HG02588 (cell line): ENCODE results near the gene SFT2D2.

ENCODE experiments used
- ATAC-seq: cut with Tn5 transposase; IDR thresholded peaks from one replicate; pipeline ENCODE4 v1.9.1; 2021; ENCODE audit warnings: mild to moderate bottlenecking, moderate library complexity; ENCODE audit not compliant: unreplicated experiment

SFT2D2 gene

GRCh38 chr1:168263130-168263529 lies 37.3 kb downstream of the SFT2D2 start:
- no peak for ATAC-seq

DNA sequence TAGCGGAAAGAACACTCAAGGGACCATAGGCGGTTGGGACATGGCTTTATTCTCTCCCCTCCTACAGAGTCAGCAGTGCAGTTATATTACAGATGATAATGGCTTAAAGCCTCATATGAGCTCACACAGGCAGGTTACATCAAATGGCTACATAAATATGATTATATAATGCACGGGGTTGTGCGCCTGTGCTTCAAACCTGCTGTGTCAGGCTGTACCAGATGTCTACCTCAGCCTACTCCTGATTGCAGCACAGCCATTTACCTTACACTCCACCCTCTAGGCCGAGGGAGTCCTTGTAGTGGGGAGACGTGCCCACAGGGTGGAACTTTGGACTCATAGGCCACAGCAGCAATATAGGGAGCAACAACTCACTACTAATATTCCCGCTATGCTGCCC lies 38.5 kb downstream of the SFT2D2 start:
- ATAC-seq = no peak

GRCh38 chr1:168265596-168265995 lies 39.8 kb downstream of the SFT2D2 start:
- no peak for ATAC-seq

DNA sequence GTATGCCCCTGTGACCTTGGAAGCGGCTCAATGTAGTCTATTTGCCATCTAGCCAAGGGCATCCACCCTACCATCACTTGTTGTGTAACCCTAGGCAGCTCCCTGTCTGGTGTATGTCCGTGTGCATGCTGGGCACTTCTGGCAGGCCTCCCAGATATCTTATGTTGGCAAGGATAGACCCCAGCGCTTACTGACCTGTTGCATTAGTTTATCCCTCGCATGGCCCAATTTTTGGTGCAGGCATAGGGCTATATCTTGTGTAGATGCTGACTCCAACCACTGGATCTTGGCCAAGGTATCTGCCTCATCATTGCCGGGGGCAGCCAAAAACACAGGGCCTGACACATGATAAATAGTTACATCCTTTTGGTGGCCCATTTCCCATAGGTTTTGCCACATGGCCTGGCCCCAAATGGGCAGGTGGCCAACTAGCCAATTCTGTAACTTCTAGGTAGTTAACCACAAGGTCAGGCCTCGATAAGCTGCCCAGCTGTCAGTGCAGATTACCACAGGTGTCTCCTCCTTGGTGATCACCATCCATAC lies 40.9 kb downstream of the SFT2D2 start:
- no peak for ATAC-seq

DNA sequence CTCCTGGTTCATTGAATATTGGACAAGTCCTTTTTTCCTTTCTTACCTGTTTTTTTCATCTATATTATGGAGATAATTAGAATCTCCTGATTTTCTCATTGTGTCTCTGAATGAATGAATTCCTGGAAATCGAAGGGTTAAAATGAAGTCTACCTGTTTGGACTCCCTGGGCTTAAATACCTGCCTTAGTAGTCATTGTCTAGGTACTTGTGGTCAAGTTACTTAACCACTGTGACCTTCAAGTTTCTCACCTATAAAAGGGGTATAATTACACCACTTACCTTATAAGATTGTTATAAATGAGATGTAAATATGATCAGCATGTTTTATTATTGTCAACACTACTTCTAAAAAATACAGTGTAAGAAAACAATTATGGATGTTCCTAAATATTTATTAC lies 45.8 kb downstream of the SFT2D2 start:
- ATAC-seq = no peak

DNA sequence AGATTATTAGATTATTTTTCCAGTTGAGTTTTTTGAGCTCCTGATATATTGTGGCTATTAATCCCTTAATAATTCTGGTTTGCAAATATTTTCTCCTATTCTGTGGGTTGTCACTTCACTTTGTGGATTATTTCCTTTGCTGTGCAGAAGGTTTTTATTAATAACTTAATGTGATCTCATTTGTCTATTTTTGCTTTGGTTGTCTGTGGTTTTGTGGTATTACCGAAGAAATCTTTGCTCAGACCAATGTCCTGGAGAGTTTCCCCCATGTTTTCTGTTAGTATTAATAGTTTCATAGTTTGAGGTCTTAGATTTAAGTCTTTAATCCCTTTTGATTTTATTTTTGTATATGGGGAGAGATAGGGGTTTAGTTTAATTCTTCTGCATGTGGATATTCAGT lies 47.8 kb downstream of the SFT2D2 start:
- ATAC-seq = no peak

DNA sequence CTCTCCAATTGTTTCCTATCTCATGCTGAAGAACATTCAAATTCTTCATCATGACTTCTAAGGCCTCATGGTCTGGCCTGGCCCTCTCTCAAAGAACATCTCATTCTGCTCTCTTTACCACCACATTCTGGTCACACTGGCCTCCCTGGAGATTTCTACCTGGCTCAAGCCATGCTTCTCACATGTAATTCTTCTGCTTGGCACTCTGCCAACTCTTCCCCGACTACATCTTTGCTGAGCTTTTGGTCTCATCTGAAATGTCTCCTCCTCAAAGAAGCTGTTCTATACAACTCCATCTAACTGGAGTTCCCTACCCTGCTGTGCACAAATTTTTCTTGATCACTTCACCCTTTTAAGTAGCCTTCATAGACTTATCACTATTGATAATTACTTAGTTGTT lies 53.4 kb downstream of the SFT2D2 start:
- ATAC-seq = no peak

DNA sequence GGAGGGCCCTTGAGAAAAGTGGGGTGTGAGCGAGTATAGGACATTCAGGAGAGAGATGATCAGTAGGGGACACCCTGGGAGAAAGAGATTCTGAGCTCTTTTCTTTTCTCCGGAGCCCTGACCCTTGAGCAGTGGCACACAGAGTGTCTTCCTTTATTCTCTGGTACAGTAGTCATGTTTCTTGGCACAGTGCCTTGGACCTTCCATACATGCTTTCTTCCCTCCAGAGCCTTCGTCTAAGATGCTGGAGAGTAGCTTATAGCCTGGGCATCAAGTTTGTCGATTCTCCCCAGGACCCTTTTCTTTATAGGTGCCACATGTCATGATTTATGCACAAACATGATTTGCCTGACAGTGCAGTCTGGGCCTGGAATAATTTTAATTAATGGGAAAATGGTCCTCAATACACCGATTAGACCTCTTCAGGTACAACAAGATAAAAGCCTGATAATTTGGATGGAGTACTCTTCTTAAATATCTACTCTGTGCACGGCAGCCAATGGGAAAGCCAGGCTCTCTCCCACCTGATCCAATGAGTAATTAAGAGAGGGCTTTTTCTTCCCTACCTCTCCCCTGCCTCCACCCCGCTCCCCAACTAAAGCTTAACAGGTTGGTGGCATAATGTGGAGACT lies 54.6 kb downstream of the SFT2D2 start, which contains the start of gene TBX19:
TSS of gene TBX19 (plus strand) at position 582 of the 632 bp plus-strand sequence. CDS start 214 bp downstream, outside the sequence.
- no peak for ATAC-seq

DNA sequence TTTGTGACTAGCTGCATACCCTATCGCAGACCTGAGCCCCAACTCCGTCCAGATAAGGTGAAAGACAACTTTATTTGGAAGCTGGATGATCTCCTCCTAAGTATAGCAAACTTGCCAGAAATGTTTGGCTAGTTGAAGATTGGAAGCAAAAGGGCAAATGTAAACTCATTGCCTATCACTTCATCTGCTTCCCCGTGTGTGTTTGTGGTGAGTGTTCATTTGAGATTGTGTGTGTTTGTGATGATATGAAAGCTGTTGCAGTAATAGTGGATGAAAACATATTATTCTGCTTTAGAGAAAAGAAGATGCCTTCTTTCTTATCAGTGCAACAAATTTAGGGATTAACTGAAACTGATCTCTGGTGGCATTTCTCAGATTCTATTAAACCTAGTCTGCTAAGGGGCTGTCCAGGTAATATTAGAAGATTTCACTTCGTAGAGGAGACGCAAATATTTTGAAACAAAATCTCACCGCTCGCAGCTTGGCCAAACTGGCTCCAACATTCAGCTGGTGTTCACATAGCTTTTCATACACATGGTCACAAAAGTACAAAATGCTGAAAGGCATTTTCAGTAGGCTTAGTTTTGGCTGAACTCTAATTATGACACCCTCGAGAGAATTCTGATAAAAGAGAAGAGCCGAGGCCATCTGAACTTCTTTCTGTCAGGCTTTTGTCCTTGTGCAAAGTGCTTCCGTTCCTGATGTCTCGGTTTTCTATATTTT lies 56.0 kb downstream of the SFT2D2 start:
- no peak for ATAC-seq

DNA sequence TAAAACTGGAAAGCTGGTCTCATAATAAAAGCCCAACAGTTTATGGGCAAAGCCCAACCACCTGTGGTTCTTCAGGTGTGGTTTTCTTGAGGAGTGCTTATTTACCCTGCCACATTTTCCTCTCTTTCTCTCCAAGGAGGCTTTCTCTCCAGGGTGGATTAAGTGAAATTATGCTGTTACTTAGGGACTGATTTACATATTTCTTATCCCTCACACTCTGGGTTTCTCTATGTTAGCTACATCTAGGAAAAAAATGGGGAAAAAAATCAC lies 59.7 kb downstream of the SFT2D2 start:
- ATAC-seq = no peak

DNA sequence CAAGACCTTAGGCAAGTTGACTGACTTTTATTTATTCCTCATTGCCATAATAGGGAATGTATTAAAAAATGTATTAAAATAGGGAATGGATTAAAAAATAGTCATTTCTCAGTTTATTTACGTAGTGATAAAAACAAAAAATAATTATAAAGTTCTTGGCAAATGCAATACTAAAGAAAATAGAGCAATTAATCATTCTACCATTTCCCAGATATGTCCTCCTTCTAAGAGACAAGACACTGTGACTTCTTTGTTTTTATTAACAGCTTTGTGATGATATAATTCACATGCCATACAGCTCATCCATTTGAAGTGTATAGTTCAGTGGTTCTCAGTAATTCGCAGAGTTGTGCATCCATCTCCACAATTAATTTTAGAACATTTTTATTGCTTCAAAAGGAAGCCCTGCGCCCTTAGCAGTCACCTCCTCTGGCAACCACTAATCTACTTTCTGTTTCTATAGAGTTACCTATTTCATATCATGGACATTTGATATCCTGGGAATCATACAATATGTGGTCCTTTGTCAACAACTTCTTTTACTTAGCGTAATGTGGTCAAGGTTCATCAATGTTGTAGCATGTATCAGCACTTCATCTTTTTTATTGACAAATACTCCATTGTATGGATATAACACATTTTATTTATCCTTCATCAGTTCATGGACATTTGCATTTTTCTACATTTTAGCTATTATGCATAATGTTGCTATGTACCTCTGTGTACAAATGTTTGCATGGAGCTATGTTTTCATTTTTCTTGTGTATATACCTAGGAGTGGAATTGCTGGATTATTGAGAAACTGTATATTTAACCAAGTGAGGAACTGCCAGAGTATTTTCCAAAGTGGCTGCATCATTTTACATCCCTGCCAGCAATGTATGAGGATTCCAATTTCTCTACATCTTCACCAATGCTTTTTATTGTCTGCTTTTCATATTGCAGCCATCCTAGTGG lies 60.4 kb downstream of the SFT2D2 start:
- ATAC-seq = no peak

GRCh38 chr1:168287237-168287664 lies 61.4 kb downstream of the SFT2D2 start:
- ATAC-seq = no peak

GRCh38 chr1:168288311-168289052 lies 62.7 kb downstream of the SFT2D2 start:
- ATAC-seq = no peak

- ATAC-seq = no peak
Measured at GRCh38 chr1:168291222-168291837, 65.5 kb downstream of the SFT2D2 start.

GRCh38 chr1:168293356-168293755 lies 67.6 kb downstream of the SFT2D2 start:
- ATAC-seq = no peak

- no peak for ATAC-seq
Measured at GRCh38 chr1:168295411-168296114, 69.8 kb downstream of the SFT2D2 start.

DNA sequence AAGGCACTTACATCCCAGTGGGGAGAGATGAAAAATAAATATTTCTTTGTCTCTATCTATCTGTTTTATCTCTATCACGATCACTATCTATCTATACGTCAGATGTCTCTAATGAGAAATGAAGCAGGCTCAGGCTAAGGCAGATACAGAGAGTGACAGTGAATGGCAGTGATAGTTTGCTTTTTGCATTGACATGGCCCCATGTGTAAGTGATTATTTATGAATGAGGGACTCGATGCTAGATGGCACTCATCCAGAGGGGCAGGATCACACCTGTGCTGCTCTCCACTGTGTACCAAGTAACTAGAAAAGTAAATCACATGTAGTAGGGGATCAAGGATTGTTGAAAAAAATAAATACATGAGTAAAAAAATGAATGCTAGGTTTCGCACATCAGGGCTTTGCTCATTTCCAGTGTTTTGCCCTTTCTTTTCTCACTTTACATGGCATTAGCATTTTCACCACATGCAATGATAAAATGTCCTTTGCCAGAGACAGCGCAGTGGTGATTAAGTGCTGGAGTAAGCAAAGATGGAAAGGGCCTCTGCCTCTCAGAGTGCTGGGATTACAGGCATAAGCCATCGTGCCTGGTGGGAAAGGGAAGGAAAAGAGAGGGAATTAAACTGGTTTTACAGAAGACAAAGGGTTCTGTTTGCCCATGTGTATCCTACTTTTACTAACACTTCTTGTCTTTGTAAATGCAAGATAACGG lies 71.4 kb downstream of the SFT2D2 start:
- no peak for ATAC-seq

- no peak for ATAC-seq
Measured at GRCh38 chr1:168298446-168298845, 72.6 kb downstream of the SFT2D2 start.

GRCh38 chr1:168300626-168301025 lies 74.8 kb downstream of the SFT2D2 start:
- no peak for ATAC-seq
